Neural progenitor cell (in vitro differentiated cells): ENCODE measurements around the gene CD320.

Source experiments
- CTCF ChIP-seq: fragments of 200-600 bp; sonication (generic); IDR thresholded peaks from 2 replicates; pipeline ENCODE4 v1.5.1; 2017; ENCODE audit warnings: antibody characterized with exemption, mild to moderate bottlenecking
- EZH2 ChIP-seq: fragments of 200-600 bp; sonication (generic); IDR thresholded peaks from 2 replicates; pipeline ENCODE4 v1.6.1; 2017; ENCODE audit warnings: antibody characterized with exemption, mild to moderate bottlenecking, moderate library complexity
- EZH2phosphoT487 ChIP-seq: fragments of 200-600 bp; sonication (generic); IDR thresholded peaks from 2 replicates; pipeline ENCODE4 v1.6.1; 2017; ENCODE audit warnings: antibody characterized with exemption

- TF ChIP-seq CTCF (peak; percentile 97), EZH2 (no peak), EZH2phosphoT487 (no peak)
Measured at GRCh38 chr19:8252922-8253589, 55.1 kb downstream of the CD320 start.
